ENCODE results near the gene TCF12. TPM values are rescaled to one million over a fixed set of nuclear protein-coding genes. Genes with fewer than 3 reads are reported as not detected.
"Not testable (repeated sequence)": the region's sequence is repeated elsewhere in the genome, so short reads cannot be mapped to it uniquely, and the experiment has no call there.

Gene TCF12
- polyA plus RNA-seq, 1 donor, result 69.4 TPM

- H3K4me1 ChIP-seq (ENCODE audit: control insufficient read depth, insufficient read depth, low read length), result no peaks in the 10 kb centered on the region
- no peaks in the 10 kb centered on the region for H3K27me3 ChIP-seq (ENCODE audit: control insufficient read depth, insufficient read depth, low read length)
- no peak for DNase-seq
- peaks cover 17% of the 10 kb centered on the region for H3K9me3 ChIP-seq (ENCODE audit: control insufficient read depth, low read depth, low read length)
- peaks cover 7% of the 10 kb centered on the region for H3K36me3 ChIP-seq (ENCODE audit: control insufficient read depth, insufficient read depth, low read length)
- no peak overlapping the region for H3K4me3 ChIP-seq (ENCODE audit: low read length)
- H3K27ac ChIP-seq (ENCODE audit: low read length), result no peak overlapping the region
These were observed 23.7 kb downstream of the TCF12 start for GRCh38 chr15:56942118-56942517.

GRCh38 chr15:56943403-56943802 is 25.0 kb downstream of the TCF12 start:
- Histone ChIP-seq H3K36me3 (ENCODE audit: control insufficient read depth, insufficient read depth, low read length) (peaks cover 7% of the 10 kb centered on the region), H3K4me1 (ENCODE audit: control insufficient read depth, insufficient read depth, low read length) (no peaks in the 10 kb centered on the region), H3K27ac (ENCODE audit: low read length) (no peak overlapping the region), H3K9me3 (ENCODE audit: control insufficient read depth, low read depth, low read length) (peaks cover 17% of the 10 kb centered on the region), H3K4me3 (ENCODE audit: low read length) (no peak overlapping the region), H3K27me3 (ENCODE audit: control insufficient read depth, insufficient read depth, low read length) (no peaks in the 10 kb centered on the region)
- no peak for DNase-seq
- WGBS (ENCODE audit: insufficient coverage, low lambda C conversion rate), result 100% methylated on average over 1 of the region's 1 CpG

- no peak overlapping the region for H3K4me3 ChIP-seq (ENCODE audit: low read length)
- H3K27ac ChIP-seq (ENCODE audit: low read length), result no peak overlapping the region
- no CpG with 5 or more reads among the region's 1 CpG for WGBS (ENCODE audit: insufficient coverage, low lambda C conversion rate)
- no peaks in the 10 kb centered on the region for H3K4me1 ChIP-seq (ENCODE audit: control insufficient read depth, insufficient read depth, low read length)
- peaks cover 17% of the 10 kb centered on the region for H3K9me3 ChIP-seq (ENCODE audit: control insufficient read depth, low read depth, low read length)
- H3K27me3 ChIP-seq (ENCODE audit: control insufficient read depth, insufficient read depth, low read length), result no peaks in the 10 kb centered on the region
- no peak for DNase-seq
- peaks cover 7% of the 10 kb centered on the region for H3K36me3 ChIP-seq (ENCODE audit: control insufficient read depth, insufficient read depth, low read length)
These were observed 26.0 kb downstream of the TCF12 start for GRCh38 chr15:56944485-56944884.

- WGBS (ENCODE audit: insufficient coverage, low lambda C conversion rate), result 100% methylated on average over 3 of the region's 3 CpGs
- H3K36me3 ChIP-seq (ENCODE audit: control insufficient read depth, insufficient read depth, low read length), result peaks cover 4% of the 10 kb centered on the region
- no peak for DNase-seq
- no peak overlapping the region for H3K27ac ChIP-seq (ENCODE audit: low read length)
- peaks cover 17% of the 10 kb centered on the region for H3K9me3 ChIP-seq (ENCODE audit: control insufficient read depth, low read depth, low read length)
- no peak overlapping the region for H3K4me3 ChIP-seq (ENCODE audit: low read length)
- H3K27me3 ChIP-seq (ENCODE audit: control insufficient read depth, insufficient read depth, low read length), result no peaks in the 10 kb centered on the region
- no peaks in the 10 kb centered on the region for H3K4me1 ChIP-seq (ENCODE audit: control insufficient read depth, insufficient read depth, low read length)
These were observed 27.7 kb downstream of the TCF12 start for GRCh38 chr15:56946150-56946549.

GRCh38 chr15:56948000-56948763 is 29.7 kb downstream of the TCF12 start:
- no peak overlapping the region for H3K27ac ChIP-seq (ENCODE audit: low read length)
- WGBS (ENCODE audit: insufficient coverage, low lambda C conversion rate), result 100% methylated on average over 4 of the region's 6 CpGs
- no peak for DNase-seq
- no peaks in the 10 kb centered on the region for H3K4me1 ChIP-seq (ENCODE audit: control insufficient read depth, insufficient read depth, low read length)
- H3K27me3 ChIP-seq (ENCODE audit: control insufficient read depth, insufficient read depth, low read length), result no peaks in the 10 kb centered on the region
- H3K4me3 ChIP-seq (ENCODE audit: low read length), result no peak overlapping the region
- H3K9me3 ChIP-seq (ENCODE audit: control insufficient read depth, low read depth, low read length), result peaks cover 17% of the 10 kb centered on the region
- H3K36me3 ChIP-seq (ENCODE audit: control insufficient read depth, insufficient read depth, low read length), result peaks cover 7% of the 10 kb centered on the region

GRCh38 chr15:56948764-56949101 is 30.3 kb downstream of the TCF12 start:
- Histone ChIP-seq H3K4me1 (ENCODE audit: control insufficient read depth, insufficient read depth, low read length) (no peaks in the 10 kb centered on the region), H3K27me3 (ENCODE audit: control insufficient read depth, insufficient read depth, low read length) (no peaks in the 10 kb centered on the region), H3K4me3 (ENCODE audit: low read length) (no peak overlapping the region), H3K9me3 (ENCODE audit: control insufficient read depth, low read depth, low read length) (peaks cover 17% of the 10 kb centered on the region), H3K27ac (ENCODE audit: low read length) (no peak overlapping the region), H3K36me3 (ENCODE audit: control insufficient read depth, insufficient read depth, low read length) (peaks cover 7% of the 10 kb centered on the region)
- no CpG with 5 or more reads among the region's 1 CpG for WGBS (ENCODE audit: insufficient coverage, low lambda C conversion rate)
- no peak for DNase-seq

GRCh38 chr15:56950979-56951378 is 32.5 kb downstream of the TCF12 start:
- H3K4me1 ChIP-seq (ENCODE audit: control insufficient read depth, insufficient read depth, low read length), result no peaks in the 10 kb centered on the region

GRCh38 chr15:56953790-56954189 is 35.3 kb downstream of the TCF12 start:
- no peak overlapping the region for H3K4me3 ChIP-seq (ENCODE audit: low read length)
- peaks cover 10% of the 10 kb centered on the region for H3K9me3 ChIP-seq (ENCODE audit: control insufficient read depth, low read depth, low read length)
- peaks cover 3% of the 10 kb centered on the region for H3K36me3 ChIP-seq (ENCODE audit: control insufficient read depth, insufficient read depth, low read length)
- no peaks in the 10 kb centered on the region for H3K27me3 ChIP-seq (ENCODE audit: control insufficient read depth, insufficient read depth, low read length)
- DNase-seq, result no peak
- no peak overlapping the region for H3K27ac ChIP-seq (ENCODE audit: low read length)
- no peaks in the 10 kb centered on the region for H3K4me1 ChIP-seq (ENCODE audit: control insufficient read depth, insufficient read depth, low read length)
- WGBS (ENCODE audit: insufficient coverage, low lambda C conversion rate), result 100% methylated on average over 1 of the region's 1 CpG

More at GRCh38 chr15:56950979-56951378, 32.5 kb downstream of the TCF12 start:
- Histone ChIP-seq H3K27ac (ENCODE audit: low read length) (no peak overlapping the region), H3K4me3 (ENCODE audit: low read length) (no peak overlapping the region), H3K27me3 (ENCODE audit: control insufficient read depth, insufficient read depth, low read length) (no peaks in the 10 kb centered on the region), H3K36me3 (ENCODE audit: control insufficient read depth, insufficient read depth, low read length) (peaks cover 3% of the 10 kb centered on the region), H3K9me3 (ENCODE audit: control insufficient read depth, low read depth, low read length) (peaks cover 8% of the 10 kb centered on the region)
- no peak for DNase-seq
- 88% methylated on average over 1 of the region's 6 CpGs for WGBS (ENCODE audit: insufficient coverage, low lambda C conversion rate)

GRCh38 chr15:56955011-56955410 is 36.6 kb downstream of the TCF12 start:
- not testable (repeated sequence) for H3K36me3 ChIP-seq (ENCODE audit: control insufficient read depth, insufficient read depth, low read length); H3K27ac ChIP-seq (ENCODE audit: low read length); DNase-seq; H3K27me3 ChIP-seq (ENCODE audit: control insufficient read depth, insufficient read depth, low read length); H3K4me1 ChIP-seq (ENCODE audit: control insufficient read depth, insufficient read depth, low read length); H3K4me3 ChIP-seq (ENCODE audit: low read length)
- 100% methylated on average over 1 of the region's 5 CpGs for WGBS (ENCODE audit: insufficient coverage, low lambda C conversion rate)
- H3K9me3 ChIP-seq (ENCODE audit: control insufficient read depth, low read depth, low read length), result peaks cover 10% of the 10 kb centered on the region

- Histone ChIP-seq H3K27me3 (ENCODE audit: control insufficient read depth, insufficient read depth, low read length) (no peaks in the 10 kb centered on the region), H3K9me3 (ENCODE audit: control insufficient read depth, low read depth, low read length) (peaks cover 10% of the 10 kb centered on the region), H3K27ac (ENCODE audit: low read length) (no peak overlapping the region), H3K4me1 (ENCODE audit: control insufficient read depth, insufficient read depth, low read length) (no peaks in the 10 kb centered on the region), H3K36me3 (ENCODE audit: control insufficient read depth, insufficient read depth, low read length) (peaks cover 3% of the 10 kb centered on the region), H3K4me3 (ENCODE audit: low read length) (no peak overlapping the region)
- no peak for DNase-seq
These were observed 38.1 kb downstream of the TCF12 start for GRCh38 chr15:56956538-56956937.

- H3K27ac ChIP-seq (ENCODE audit: low read length), result no peak overlapping the region
- no peaks in the 10 kb centered on the region for H3K27me3 ChIP-seq (ENCODE audit: control insufficient read depth, insufficient read depth, low read length)
- H3K9me3 ChIP-seq (ENCODE audit: control insufficient read depth, low read depth, low read length), result peaks cover 10% of the 10 kb centered on the region
- H3K4me1 ChIP-seq (ENCODE audit: control insufficient read depth, insufficient read depth, low read length), result no peaks in the 10 kb centered on the region
- H3K4me3 ChIP-seq (ENCODE audit: low read length), result no peak overlapping the region
- DNase-seq, result no peak
- WGBS (ENCODE audit: insufficient coverage, low lambda C conversion rate), result no CpG with 5 or more reads among the region's 5 CpGs
- H3K36me3 ChIP-seq (ENCODE audit: control insufficient read depth, insufficient read depth, low read length), result no peaks in the 10 kb centered on the region
These were observed 39.5 kb downstream of the TCF12 start for GRCh38 chr15:56957812-56958406.

Data from large intestine (tissue), 3 donors.